Right lobe of liver (tissue), 6 donors: ENCODE results near the gene FXR2. TPM values are rescaled to one million over a fixed set of nuclear protein-coding genes. Genes with fewer than 3 reads are reported as not detected.

Source experiments
- ATAC-seq, 4 donors: fragments of 200-7000 bp; cut with Tn5 transposase; one replicate each; pipeline ENCODE4 v1.9.1; 2020; ENCODE audit warnings: mild to moderate bottlenecking in 4 of 4, moderate library complexity in 4 of 4
- DNase-seq, 3 donors: peaks; one replicate each; pipeline ENCODE4 v3.0.0-alpha.2; 2020
- H3K27ac ChIP-seq, 3 donors: fragments of 200-600 bp; one replicate each; pipeline ENCODE4 v1.8.0; 2022
- H3K27me3 ChIP-seq, 2 donors: fragments of 200-600 bp; one replicate each; pipeline ENCODE4 v1.8.0; 2022
- H3K36me3 ChIP-seq, 4 donors: fragments of 200-600 bp; sonication (generic) in 1 of 4; one replicate each; pipeline versions ENCODE4 v1.5.1 to v1.8.0; 2017 to 2022; ENCODE audit warnings: control low read depth in 1 of 4
- H3K4me1 ChIP-seq, 4 donors: fragments of 200-600 bp; sonication (generic) in 1 of 4; one replicate each; pipeline versions ENCODE4 v1.5.1 to v1.8.0; 2017 to 2022; ENCODE audit warnings: control low read depth in 1 of 4
- H3K4me3 ChIP-seq, 3 donors: fragments of 200-600 bp; one replicate each; pipeline ENCODE4 v1.8.0; 2022
- H3K9me3 ChIP-seq, 4 donors: fragments of 200-600 bp; sonication (generic) in 1 of 4; one replicate each; pipeline versions ENCODE4 v1.5.1 to v1.8.0; 2017 to 2022; ENCODE audit warnings: control low read depth in 1 of 4
- CTCF ChIP-seq, 4 donors: fragments of 200-600 bp in 3 of 4; fragments of 450-650 bp in 1 of 4; IDR thresholded peaks; one replicate each; pipeline versions ENCODE4 v1.5.1 to v1.8.0; 2016 to 2022; ENCODE audit warnings: antibody characterized with exemption in 4 of 4, mild to moderate bottlenecking in 2 of 4
- POLR2A ChIP-seq: fragments of 450-650 bp; IDR thresholded peaks from one replicate; pipeline ENCODE4 v1.6.1; 2017; ENCODE audit warnings: antibody characterized with exemption, mild to moderate bottlenecking
- WGBS: methylation state at CpG from one replicate; pipeline ENCODE4 v1.1.6; 2018; ENCODE audit warnings: low coverage, low lambda C conversion rate; ENCODE audit not compliant: insufficient coverage; ENCODE audit errors: missing lambda C conversion rate; 5-methylcytosine and 5-hydroxymethylcytosine counted together
- intact Hi-C, 2 donors: fragments of 100-400 bp; cut with DNase I; formaldehyde crosslinking; loops; one replicate each; pipeline versions ENCODE4 v1.11.2 to v1.14.1; 2022
- total RNA-seq, 6 experiments: library from RNA; depleted of rRNA in 2 of 6; stranded (reverse); fragments of >200 nt in 2 of 6; fragmentation: NEBNext Ultra II Directional in 3 of 6; extraction: Animal tissue kit (Norgen Biotek cat#: 25700) in 3 of 6; gene quantifications; one replicate each; pipeline versions ENCODE4 v1.1.0 to v1.2.4, GENCODE V29; 2016 to 2023
- donor health status: DM: no; HTN: yes; CAD: no.
- donor health status: DM: no; HTN: no; CAD: no.
- donor health status: DM: no; HTN: no; CAD: no.
- donor health status: DM: no; HTN: yes; CAD: no.
- donor health status: DM: no; HTN: yes; CAD: no.

The FXR2 gene
- total RNA-seq, 6 experiments from 2014 or later = 14.3 to 23.2 (median 16.7) TPM

- WGBS = 91% methylated on average over 6 of the region's 8 CpGs
- Histone ChIP-seq H3K4me1 (peaks cover 0 to 24% (median 10%) of the 10 kb centered on the region in 4 donors), H3K27me3 (no peaks in the 10 kb centered on the region), H3K9me3 (no peaks in the 10 kb centered on the region), H3K27ac (no peak overlapping the region), H3K4me3 (no peak overlapping the region), H3K36me3 (no peaks in the 10 kb centered on the region)
- ATAC-seq (no peak), DNase-seq (no peak)
- intact Hi-C loops = no loop called here
- TF ChIP-seq POLR2A = no peak
- TF ChIP-seq CTCF (IDR thresholded peaks at IDR 0.05) = no peak
Measured at GRCh38 chr17:7620835-7621234, 6.1 kb upstream of the FXR2 start.

GRCh38 chr17:7618608-7619007, 3.9 kb upstream of the FXR2 start:
- no peak overlapping the region for H3K27ac ChIP-seq
- ATAC-seq = no peak
- H3K4me1 ChIP-seq = peaks cover 0 to 10% (median 4%) of the 10 kb centered on the region in 4 donors
- no peak overlapping the region for H3K4me3 ChIP-seq
- WGBS = 65% methylated on average over 4 of the region's 5 CpGs
- TF ChIP-seq CTCF (IDR thresholded peaks at IDR 0.05) (no peak), POLR2A (no peak)
- no peaks in the 10 kb centered on the region for H3K9me3 ChIP-seq
- intact Hi-C loops = no loop called here
- no peaks in the 10 kb centered on the region for H3K27me3 ChIP-seq
- no peaks in the 10 kb centered on the region for H3K36me3 ChIP-seq
- DNase-seq = no peak

- ATAC-seq (no peak), DNase-seq (no peak)
- no peaks in the 10 kb centered on the region for H3K36me3 ChIP-seq
- peaks cover 0 to 31% (median 9%) of the 10 kb centered on the region in 4 donors for H3K4me1 ChIP-seq
- WGBS = 11% methylated on average over 20 of the region's 28 CpGs
- TF ChIP-seq CTCF (IDR thresholded peaks at IDR 0.05) (no peak), POLR2A (no peak)
- no peaks in the 10 kb centered on the region for H3K27me3 ChIP-seq
- no peaks in the 10 kb centered on the region for H3K9me3 ChIP-seq
- H3K27ac ChIP-seq = peak overlapping the region; percentile 54 to 88 (median 69)
- H3K4me3 ChIP-seq = peak overlapping the region; percentile 39 to 55 (median 40)
- intact Hi-C loops = no loop called here
Measured at GRCh38 chr17:7615265-7615747, 609 bp upstream of the FXR2 start.

GRCh38 chr17:7613769-7614424, 800 bp downstream of the FXR2 start:
- 3% methylated on average over 13 of the region's 20 CpGs for WGBS
- Histone ChIP-seq H3K27me3 (no peaks in the 10 kb centered on the region), H3K27ac (peak overlapping the region; percentile 55 to 85 (median 82)), H3K4me1 (peaks cover 0 to 36% (median 9%) of the 10 kb centered on the region in 4 donors), H3K9me3 (no peaks in the 10 kb centered on the region), H3K4me3 (peak overlapping the region; percentile 61 to 83 (median 76)), H3K36me3 (no peaks in the 10 kb centered on the region)
- TF ChIP-seq POLR2A (no peak), CTCF (IDR thresholded peaks at IDR 0.05) (no peak)
- ATAC-seq (no peak), DNase-seq (no peak)
- intact Hi-C loops = no loop called here
